HCT116 (cell line): ENCODE results near the gene CPNE9. TPM values are rescaled to one million over a fixed set of nuclear protein-coding genes. Genes with fewer than 3 reads are reported as not detected.
A peak's percentile ranks its signal among the peaks of the same experiment; 100 is the strongest.

ENCODE experiments used
- ATAC-seq: fragments of 200-7000 bp; cut with Tn5 transposase; 2 replicates; pipeline ENCODE4 v1.9.1; 2020; ENCODE audit warnings: mild to moderate bottlenecking, moderate library complexity
- BruUV-seq: library from RNA; stranded (reverse); fragments of 400-500 nt; replicated peaks from 2 replicates; lab custom pipeline; 2021; lab: Mats Ljungman, UMichigan
- CTCF ChIA-PET: fragments of 300-600 bp; sonication (Branson Sonifier 250); formaldehyde crosslinking; loops from one replicate; lab custom pipeline; 2021; ENCODE audit warnings: antibody characterized with exemption; lab: Charles Lee
- POLR2A ChIA-PET: fragments of 300-600, 350-600 bp; sonication (Branson Sonifier 250); formaldehyde crosslinking; loops from one replicate; lab custom pipeline; 2021; ENCODE audit warnings: antibody characterized with exemption; lab: Charles Lee
- RAD21 ChIA-PET, 2 experiments: fragments of 300-600 bp; sonication (Branson Sonifier 250); formaldehyde crosslinking; loops; one replicate each; lab custom pipeline; 2023; ENCODE audit warnings: low total read pairs in 2 of 2; ENCODE audit not compliant: uncharacterized antibody in 2 of 2, unreplicated experiment in 2 of 2, low non-redundant PET in 1 of 2; lab: Charles Lee
- DNase-seq: peaks from one replicate; pipeline ENCODE4 v3.0.0-alpha.2; 2010; ENCODE audit warnings: low read depth, low spot score
- H2AFZ ChIP-seq: fragments of 200-600 bp; shearing (Covaris generic), sonication (generic); 2 replicates; pipeline ENCODE4 v1.6.1; 2017; ENCODE audit warnings: low read depth, mixed run types, mixed read lengths, antibody characterized with exemption, low read length; ENCODE audit not compliant: poor library complexity, severe bottlenecking
- H3K27ac ChIP-seq: 2 replicates; pipeline ENCODE4 v1.5.1; 2012; ENCODE audit warnings: low read depth, low read length
- H3K27me3 ChIP-seq: fragments of 200-600 bp; sonication (generic); 2 replicates; pipeline ENCODE4 v1.6.1; 2016; ENCODE audit warnings: mixed run types, low read length, mixed read lengths; ENCODE audit not compliant: insufficient read depth
- H3K36me3 ChIP-seq, 2 experiments: fragments of 200-500 bp in 1 of 2; fragments of 200-600 bp in 1 of 2; sonication (Bioruptor generic) in 1 of 2; sonication (generic) in 1 of 2; 2 replicates each; pipeline versions ENCODE4 v1.5.1 to v1.6.1; 2014 to 2016; ENCODE audit warnings: low read length in 2 of 2, inconsistent platforms in 1 of 2, mixed read lengths in 1 of 2, mixed run types in 1 of 2; ENCODE audit not compliant: insufficient read depth in 2 of 2, control insufficient read depth in 1 of 2
- H3K4me1 ChIP-seq, 2 experiments: fragments of 200-600 bp in 1 of 2; sonication (generic) in 1 of 2; 2 replicates each; pipeline versions ENCODE4 v1.5.1 to v1.6.1; 2012 to 2017; ENCODE audit warnings: low read length in 2 of 2, inconsistent platforms in 1 of 2, mild to moderate bottlenecking in 1 of 2, mixed read lengths in 1 of 2, mixed run types in 1 of 2, moderate library complexity in 1 of 2; ENCODE audit not compliant: insufficient read depth in 2 of 2, control insufficient read depth in 1 of 2
- H3K4me2 ChIP-seq: fragments of 200-600 bp; sonication (generic); 2 replicates; pipeline ENCODE4 v1.6.1; 2017; ENCODE audit warnings: mixed run types, low read length, mixed read lengths
- H3K4me3 ChIP-seq, 2 experiments: fragments of 200-600 bp in 1 of 2; sonication (generic) in 1 of 2; replicated peaks in 1 of 2; 2 replicates each; pipeline ENCODE4 v1.5.1; 2011 to 2016; ENCODE audit warnings: low read length in 2 of 2, control low read depth in 1 of 2, low read depth in 1 of 2, mild to moderate bottlenecking in 1 of 2, mixed read lengths in 1 of 2, mixed run types in 1 of 2
- H3K79me2 ChIP-seq: fragments of 200-600 bp; sonication (generic); 2 replicates; pipeline ENCODE4 v1.6.1; 2017; ENCODE audit warnings: mild to moderate bottlenecking, mixed run types, low read length, moderate library complexity, mixed read lengths; ENCODE audit not compliant: insufficient read depth
- H3K9ac ChIP-seq: fragments of 200-600 bp; sonication (generic); 2 replicates; pipeline ENCODE4 v1.6.1; 2016; ENCODE audit warnings: low read length, mixed read lengths
- H3K9me2 ChIP-seq: fragments of 200-600 bp; sonication (generic), shearing (Covaris generic); 2 replicates; pipeline ENCODE4 v1.6.1; 2017; ENCODE audit warnings: mixed run types, mild to moderate bottlenecking, moderate library complexity; ENCODE audit not compliant: insufficient read depth
- H3K9me3 ChIP-seq, 2 experiments: fragments of 200-500 bp in 1 of 2; fragments of 200-600 bp in 1 of 2; sonication (Bioruptor generic) in 1 of 2; sonication (generic) in 1 of 2; 2 replicates each; pipeline ENCODE4 v1.6.1; 2014 to 2017; ENCODE audit warnings: low read length in 2 of 2, mixed read lengths in 2 of 2, inconsistent platforms in 1 of 2, low read depth in 1 of 2, mild to moderate bottlenecking in 1 of 2, mixed run types in 1 of 2, moderate library complexity in 1 of 2; ENCODE audit not compliant: control insufficient read depth in 1 of 2, insufficient read depth in 1 of 2
- H4K20me1 ChIP-seq: fragments of 200-600 bp; sonication (generic), shearing (Covaris generic); 2 replicates; pipeline ENCODE4 v1.6.1; 2017; ENCODE audit warnings: mixed run types, mild to moderate bottlenecking, moderate library complexity; ENCODE audit not compliant: insufficient read depth
- ATF3 ChIP-seq: IDR thresholded peaks from 2 replicates; pipeline ENCODE4 v1.6.1; 2012
- CTCF ChIP-seq, 3 experiments: fragments of 200-600 bp in 1 of 3; sonication (generic) in 1 of 3; IDR thresholded peaks in 2 of 3; conservative IDR thresholded peaks in 1 of 3; 2 replicates each; pipeline ENCODE4 v1.5.1; 2012 to 2017; ENCODE audit warnings: low read depth in 2 of 3, low read length in 2 of 3, antibody characterized with exemption in 1 of 3, borderline replicate concordance in 1 of 3, control low read depth in 1 of 3, mild to moderate bottlenecking in 1 of 3, mixed read lengths in 1 of 3, mixed run types in 1 of 3, moderate library complexity in 1 of 3; ENCODE audit not compliant: insufficient read depth in 1 of 3
- ELF1 ChIP-seq: IDR thresholded peaks from 2 replicates; pipeline ENCODE4 v1.6.1; 2012; ENCODE audit warnings: low read depth, borderline replicate concordance
- FOSL1 ChIP-seq: IDR thresholded peaks from 2 replicates; pipeline ENCODE4 v1.6.1; 2012; ENCODE audit warnings: low read depth
- MAX ChIP-seq: IDR thresholded peaks from 2 replicates; pipeline ENCODE4 v1.6.1; 2012
- POLR2A ChIP-seq: IDR thresholded peaks from 2 replicates; pipeline ENCODE4 v1.7.0; 2011; ENCODE audit warnings: borderline replicate concordance; ENCODE audit not compliant: insufficient read depth, insufficient read length; ENCODE audit errors: extremely low read depth
- POLR2AphosphoS5 ChIP-seq: IDR thresholded peaks from 2 replicates; pipeline ENCODE4 v1.6.1; 2011; ENCODE audit warnings: mild to moderate bottlenecking, low read depth, low read length, moderate library complexity
- RAD21 ChIP-seq: IDR thresholded peaks from 2 replicates; pipeline ENCODE4 v1.6.1; 2012; ENCODE audit warnings: low read depth, mild to moderate bottlenecking
- SIN3A ChIP-seq: IDR thresholded peaks from 2 replicates; pipeline ENCODE4 v1.6.1; 2012; ENCODE audit warnings: low read depth
- SP1 ChIP-seq: IDR thresholded peaks from 2 replicates; pipeline ENCODE4 v1.6.1; 2012; ENCODE audit warnings: low read depth
- SRF ChIP-seq: IDR thresholded peaks from 2 replicates; pipeline ENCODE4 v1.6.1; 2012; ENCODE audit warnings: low read depth
- YY1 ChIP-seq: IDR thresholded peaks from 2 replicates; pipeline ENCODE4 v1.6.1; 2011; ENCODE audit warnings: low read length, low read depth, moderate library complexity, mild to moderate bottlenecking; ENCODE audit not compliant: insufficient replicate concordance; ENCODE audit errors: extremely low read depth
- ZNF274 ChIP-seq: fragments of 200-500 bp; sonication (Bioruptor generic); IDR thresholded peaks from 2 replicates; pipeline ENCODE4 v1.6.1; 2014; ENCODE audit warnings: mild to moderate bottlenecking, low read depth, low read length, inconsistent platforms
- intact Hi-C: fragments of 100-400 bp; cut with micrococcal nuclease; formaldehyde crosslinking; loops from 2 replicates; pipeline ENCODE4 v1.10.0; 2022
- total RNA-seq: library from RNA; stranded (reverse); gene quantifications from one replicate; pipeline ENCODE4 v1.2.1, GENCODE V29; 2021; ENCODE audit not compliant: unreplicated experiment

The CPNE9 gene
- total RNA-seq, 1 experiment from 2014 or later: 0.98 TPM

GRCh38 chr3:9731206-9732079 is 27.8 kb downstream of the CPNE9 start, which contains the start of gene BRPF1:
Gene BRPF1, plus strand, starts transcription at chr3:9731735. Its CDS starts 2,406 bp downstream, at chr3:9734141.
- TF ChIP-seq POLR2A (peak; percentile 53), RAD21 (no peak), SRF (no peak; the same call in 1 of the 2 replicates), POLR2AphosphoS5 (peak; percentile 86), MAX (peak; percentile 57), ELF1 (no peak), YY1 (no peak), FOSL1 (no peak), ZNF274 (no peak), CTCF (IDR thresholded peaks at IDR 0.05 in 2 of 3, conservative IDR thresholded peaks at IDR 0.05 in 1 of 3; ENCODE audit: borderline replicate concordance in 1 of 3, insufficient read depth in 1 of 3, low read depth in 2 of 3, low read length in 2 of 3) (0 out of 6 replicates have a peak, but pooled peaks of 1 of the 3 experiments have one; percentile 3), SIN3A (peak; percentile 31; the same call in 1 of the 2 replicates), SP1 (peak; percentile 76), ATF3 (no peak)
- peak within 1 kb of the TSS; percentile 84 for H3K4me2 ChIP-seq
- H2AFZ ChIP-seq: peak within 1 kb of the TSS; percentile 92
- H3K4me1 ChIP-seq: peaks cover 19 to 40% of the 10 kb centered on the region in 2 experiments; a peak in 3 of 4 replicates
- POLR2A ChIA-PET: interaction anchor here (0.9 to 2.9 kb wide), 3 partner anchors 16 to 461 kb away, joined by 3 to 9 read pairs (median 5); partner anchors contain the start of gene OGG1
- peaks cover 13 to 27% of the 10 kb centered on the region in 2 experiments for H3K36me3 ChIP-seq
- RAD21 ChIA-PET: interaction anchor here in 1 of 2 experiments (1.1 kb wide), 1 partner anchor 15 kb away, joined by 4 read pairs; no protein-coding TSS in a partner anchor
- no peaks in the 10 kb centered on the region for H3K9me2 ChIP-seq
- peak within 1 kb of the TSS; percentile 98 for H3K27ac ChIP-seq
- intact Hi-C loops: loop anchor here (1.0 to 10.0 kb wide), 3 partner anchors 18 to 377 kb away; partner anchors contain the start of genes ARPC4, OGG1 and TADA3
- H3K9ac ChIP-seq: peak within 1 kb of the TSS; percentile 97
- no TSS peak for BruUV-seq
- peak within 1 kb of the TSS; percentile 95 for H3K4me3 ChIP-seq
- CTCF ChIA-PET: interaction anchor here (1.6 to 2.2 kb wide), 2 partner anchors 11 to 16 kb away, joined by 5 to 10 read pairs; no protein-coding TSS in a partner anchor
- H3K79me2 ChIP-seq: peaks cover 47% of the 10 kb centered on the region
- peak; percentile 96 for ATAC-seq
- peak; percentile 98 for DNase-seq
- H3K9me3 ChIP-seq: no peaks in the 10 kb centered on the region
- peaks cover 4% of the 10 kb centered on the region; the same call in 1 of the 2 replicates for H4K20me1 ChIP-seq
- no peaks in the 10 kb centered on the region for H3K27me3 ChIP-seq
